HepG2 (cell line): ENCODE measurements around the gene SLC5A4. TPM values are rescaled to one million over a fixed set of nuclear protein-coding genes. Genes with fewer than 3 reads are reported as not detected.

Experiments used
- ATAC-seq: fragments of 200-7000 bp; cut with Tn5 transposase; 3 replicates; pipeline ENCODE4 v1.9.1; 2020; ENCODE audit warnings: mild to moderate bottlenecking, moderate library complexity
- BruUV-seq: library from RNA; stranded (reverse); fragments of 400-500 nt; replicated peaks from 2 replicates; lab custom pipeline; 2021; lab: Mats Ljungman, UMichigan
- CTCF ChIA-PET: fragments of 300-600 bp; formaldehyde crosslinking; extraction: SDS; loops from one replicate; lab custom pipeline; 2021; ENCODE audit warnings: low total read pairs, inconsistent platforms, low intra/inter-chr PET ratio; lab: Yijun Ruan, JAX
- POLR2A ChIA-PET: fragments of 350-600 bp; sonication (Branson Sonifier 250); formaldehyde crosslinking; loops from one replicate; lab custom pipeline; 2020; ENCODE audit warnings: antibody characterized with exemption, inconsistent platforms; lab: Yijun Ruan, JAX
- DNase-seq: peaks from one replicate; pipeline ENCODE4 v3.0.0-alpha.2; 2015; ENCODE audit warnings: low spot score
- FAIRE-seq: peaks from 3 replicates; lab custom pipeline; 2011; peaks lifted over from hg19 to GRCh38; lab: Jason Lieb, UNC
- H2AFZ ChIP-seq: one replicate; pipeline ENCODE4 v1.6.1; 2011; ENCODE audit warnings: low read length, inconsistent platforms
- H3K27ac ChIP-seq: fragments of 300-600 bp; 3 replicates; pipeline ENCODE4 v1.8.0; 2011; ENCODE audit warnings: mixed run types, mild to moderate bottlenecking, mixed read lengths, low read length, inconsistent platforms; ENCODE audit not compliant: insufficient read depth; ENCODE audit errors: extremely low read length
- H3K27me3 ChIP-seq, 2 experiments: fragments of 200-600 bp in 1 of 2; 2 replicates in 1 of 2; 3 replicates in 1 of 2; pipeline versions ENCODE4 v1.6.0 to v1.8.0; 2011; ENCODE audit warnings: low read length in 2 of 2, mild to moderate bottlenecking in 2 of 2, moderate library complexity in 2 of 2, inconsistent platforms in 1 of 2; ENCODE audit not compliant: insufficient read depth in 2 of 2, control insufficient read depth in 1 of 2
- H3K36me3 ChIP-seq, 2 experiments: fragments of 200-600 bp in 1 of 2; replicated peaks in 1 of 2; 2 replicates in 1 of 2; 3 replicates in 1 of 2; pipeline versions ENCODE4 v1.5.1 to v1.8.0; 2011; ENCODE audit warnings: low read length in 2 of 2, inconsistent platforms in 1 of 2; ENCODE audit not compliant: insufficient read depth in 2 of 2, control insufficient read depth in 1 of 2
- H3K4me1 ChIP-seq: 2 replicates; pipeline ENCODE4 v1.5.1; 2012; ENCODE audit warnings: low read length, inconsistent platforms; ENCODE audit not compliant: insufficient read depth
- H3K4me2 ChIP-seq: 2 replicates; pipeline ENCODE4 v1.6.0; 2011; ENCODE audit warnings: low read depth, low read length, inconsistent platforms
- H3K4me3 ChIP-seq, 3 experiments: fragments of 200-600 bp in 1 of 3; sonication (generic), shearing (Covaris generic) in 1 of 3; replicated peaks in 1 of 3; 2 replicates each; pipeline ENCODE4 v1.5.1; 2011 to 2016; ENCODE audit warnings: low read length in 3 of 3, inconsistent platforms in 2 of 3, low read depth in 2 of 3, mild to moderate bottlenecking in 2 of 3, control low read depth in 1 of 3, mixed read lengths in 1 of 3; ENCODE audit not compliant: insufficient read depth in 1 of 3
- H3K79me2 ChIP-seq: one replicate; pipeline ENCODE4 v1.6.1; 2011; ENCODE audit warnings: low read length, inconsistent platforms; ENCODE audit not compliant: insufficient read depth
- H3K9ac ChIP-seq: 2 replicates; pipeline ENCODE4 v1.6.0; 2011; ENCODE audit warnings: mild to moderate bottlenecking, low read depth, low read length, inconsistent platforms; ENCODE audit not compliant: insufficient read depth
- H3K9me3 ChIP-seq: 2 replicates; pipeline ENCODE4 v1.5.1; 2012; ENCODE audit warnings: mild to moderate bottlenecking, low read length
- H4K20me1 ChIP-seq: 2 replicates; pipeline ENCODE4 v1.6.0; 2011; ENCODE audit warnings: inconsistent platforms, mild to moderate bottlenecking, low read length, moderate library complexity; ENCODE audit not compliant: insufficient read depth
- CHD4 ChIP-seq: fragments of 200-600 bp; sonication (generic); IDR thresholded peaks from 2 replicates; pipeline ENCODE4 v1.7.0; 2017; ENCODE audit warnings: mild to moderate bottlenecking, low read length, borderline replicate concordance
- CREB1 ChIP-seq, 2 experiments: fragments of 450-650 bp in 1 of 2; IDR thresholded peaks; 2 replicates each; pipeline ENCODE4 v1.6.1; 2016 to 2017; ENCODE audit warnings: control low read depth in 1 of 2, mild to moderate bottlenecking in 1 of 2, missing compliant biosample characterization in 1 of 2, missing genetic modification characterization in 1 of 2
- CTCF ChIP-seq: sonication (generic); formaldehyde crosslinking; IDR thresholded peaks from 2 replicates; pipeline ENCODE4 v1.5.0; 2020; ENCODE audit warnings: mild to moderate bottlenecking, missing genetic modification reagents, moderate library complexity
- E2F1 ChIP-seq: sonication (generic); formaldehyde crosslinking; IDR thresholded peaks from 2 replicates; pipeline ENCODE4 v1.5.0; 2020; ENCODE audit warnings: missing genetic modification reagents
- FOXO4 ChIP-seq: sonication (generic); formaldehyde crosslinking; conservative IDR thresholded peaks from 2 replicates; pipeline ENCODE4 v1.8.1; 2023; ENCODE audit warnings: missing genetic modification reagents
- KLF16 ChIP-seq, 2 experiments: sonication (generic) in 1 of 2; formaldehyde crosslinking in 1 of 2; IDR thresholded peaks; 2 replicates each; pipeline versions ENCODE4 v1.6.1 to v1.8.0; 2016 to 2023; ENCODE audit warnings: missing genetic modification reagents in 2 of 2, missing compliant biosample characterization in 1 of 2
- NFIB ChIP-seq: sonication (generic); formaldehyde crosslinking; IDR thresholded peaks from 2 replicates; pipeline ENCODE4 v1.9.0; 2021; ENCODE audit warnings: missing genetic modification reagents, mild to moderate bottlenecking, borderline replicate concordance
- POLR2AphosphoS5 ChIP-seq: IDR thresholded peaks from 2 replicates; pipeline ENCODE4 v1.6.1; 2012; ENCODE audit warnings: low read depth, low read length
- TEAD3 ChIP-seq: optimal IDR thresholded peaks from 2 replicates; pipeline ENCODE3; 2016; ENCODE audit warnings: borderline replicate concordance
- ZBTB1 ChIP-seq: sonication (generic); formaldehyde crosslinking; IDR thresholded peaks from 2 replicates; pipeline ENCODE4 v1.4.0; 2020; ENCODE audit warnings: missing genetic modification reagents, borderline replicate concordance
- ZFX ChIP-seq: sonication (generic); formaldehyde crosslinking; IDR thresholded peaks from 2 replicates; pipeline ENCODE4 v1.4.0; 2020; ENCODE audit warnings: mild to moderate bottlenecking, low read depth, missing genetic modification reagents, moderate library complexity
- ZNF205 ChIP-seq: IDR thresholded peaks from 2 replicates; pipeline ENCODE4 v1.6.1; 2018; ENCODE audit warnings: missing biosample characterization, missing genetic modification reagents
- ZNF451 ChIP-seq: sonication (generic); formaldehyde crosslinking; IDR thresholded peaks from 2 replicates; pipeline ENCODE4 v1.5.0; 2020; ENCODE audit warnings: mild to moderate bottlenecking, missing genetic modification reagents
- ZNF800 ChIP-seq: sonication (generic); formaldehyde crosslinking; IDR thresholded peaks from 2 replicates; pipeline ENCODE4 v1.4.0; 2020; ENCODE audit warnings: missing genetic modification reagents
- WGBS: methylation state at CpG from one replicate; pipeline ENCODE4 v1.1.6; 2017; ENCODE audit warnings: low lambda C conversion rate; 5-methylcytosine and 5-hydroxymethylcytosine counted together
- in situ Hi-C: cut with HindIII; loops from 2 replicates; pipeline ENCODE4 v1.10.0; 2017; ENCODE audit warnings: low pct_unique_long_range_greater_than_20kb; ENCODE audit not compliant: extremely low pct_ligation_motif_present
- intact Hi-C: fragments of 100-400 bp; cut with micrococcal nuclease; formaldehyde crosslinking; loops from one replicate; pipeline ENCODE4 v1.10.0; 2022; ENCODE audit not compliant: unreplicated experiment
- polyA plus RNA-seq, 8 experiments: library from polyadenylated mRNA; depleted of rRNA in 3 of 8; stranded (reverse) in 7 of 8; unstranded in 1 of 8; fragments of >200 nt; fragmentation: Illumina TruSeq in 4 of 8; extraction: Trizol in 4 of 8; gene quantifications; 2 replicates each; pipeline versions ENCODE4 v1.2.1 to v1.2.3, GENCODE V29; 2011 to 2016; ENCODE audit warnings: low read depth in 4 of 8, missing spikeins in 1 of 8, mixed read lengths in 1 of 8; ENCODE audit not compliant: insufficient read depth in 1 of 8
- total RNA-seq, 5 experiments: library from RNA; depleted of rRNA; stranded (reverse); fragments of >200 nt; fragmentation: Illumina TruSeq; extraction: Trizol; gene quantifications; 2 replicates each; pipeline ENCODE4 v1.2.3, GENCODE V29; 2016; ENCODE audit warnings: low read depth in 1 of 5

The SLC5A4 gene
- total and polyA plus RNA-seq, 2 of the 13 experiments (the other 11 are each of a cell fraction or from before 2014, with no cell fraction given): not detected

GRCh38 chr22:32204856-32205722 lies 50.1 kb downstream of the SLC5A4 start, which contains the start of gene RFPL2:
Gene RFPL2, minus strand, starts transcription at chr22:32205073. Its CDS starts 2,622 bp downstream, at chr22:32202451.
- BruUV-seq: no TSS peak
- Histone ChIP-seq H3K79me2 (no peaks in the 10 kb centered on the region), H3K4me3 (peak within 1 kb of the TSS; percentile 36 to 69 (median 37); a peak in 5 of 6 replicates), H3K4me1 (peaks cover 27% of the 10 kb centered on the region), H3K27ac (no peak within 1 kb of the TSS), H3K4me2 (peak within 1 kb of the TSS; percentile 66), H4K20me1 (no peaks in the 10 kb centered on the region), H3K9ac (no peak within 1 kb of the TSS), H3K27me3 (peaks cover 0 to 3% of the 10 kb centered on the region in 2 experiments; a peak in 1 of 5 replicates), H3K36me3 (no peaks in the 10 kb centered on the region), H2AFZ (peak within 1 kb of the TSS; percentile 35), H3K9me3 (no peaks in the 10 kb centered on the region)
- FAIRE-seq (peak; percentile 48), ATAC-seq (peak; percentile 89), DNase-seq (peak; percentile 61)
- WGBS: 31% methylated on average over 9 of the region's 41 CpGs
- POLR2A ChIA-PET: interaction anchor here (0.6 kb wide), 1 partner anchor 327 kb away, joined by 3 read pairs; no protein-coding TSS in a partner anchor
- intact Hi-C loops (no loop called here), in situ Hi-C loops (loop anchor here (5.0 kb wide), 1 partner anchor 62 kb away; no protein-coding TSS in a partner anchor)
- CTCF ChIA-PET: no interaction called here
- TF ChIP-seq KLF16 (CRISPR knock-in tag; IDR thresholded peaks at IDR 0.05) (0 out of 4 replicates have a peak, but pooled peaks of 1 of the 2 experiments have one; percentile 23), CTCF (CRISPR knock-in tag) (peak; percentile 29), FOXO4 (CRISPR knock-in tag) (no peak), E2F1 (no peak), ZNF800 (peak; percentile 65; the same call in 1 of the 2 replicates), POLR2AphosphoS5 (peak; percentile 27; the same call in 1 of the 2 replicates), CREB1 (IDR thresholded peaks at IDR 0.05) (no peak), CREB1 (CRISPR knock-in tag; IDR thresholded peaks at IDR 0.05) (no peak), ZBTB1 (CRISPR knock-in tag) (no peak), ZFX (CRISPR knock-in tag) (peak; percentile 55), NFIB (CRISPR knock-in tag) (no peak), CHD4 (no peak), TEAD3 (peak; percentile 60), ZNF205 (no peak), ZNF451 (0 out of 2 replicates have a peak, but pooled peaks have one; percentile 19)
